Activated CD8-positive, alpha-beta T cell treated with anti-CD3 and anti-CD28 coated beads, Interleukin-2, amount 10 ng/mL, durations not matched to agents 7 days and 5 days (primary cell): Measurements from ENCODE around the gene FBXO28. TPM values are rescaled to one million over a fixed set of nuclear protein-coding genes. Genes with fewer than 3 reads are reported as not detected.
"Not testable (repeated sequence)": the region's sequence is repeated elsewhere in the genome, so short reads cannot be mapped to it uniquely, and the experiment has no call there.

Experiments used
- ATAC-seq: fragments of 150-1000 bp; cut with Tn5 transposase; one replicate; pipeline ENCODE4 v1.10.0; 2021; ENCODE audit warnings: moderate library complexity
- CTCF ChIA-PET: fragments of 350-600 bp; sonication (Branson Sonifier 250); formaldehyde crosslinking; loops from one replicate; lab custom pipeline; 2021; ENCODE audit warnings: antibody characterized with exemption; lab: Charles Lee
- POLR2A ChIA-PET: fragments of 350-600 bp; sonication (Branson Sonifier 250); formaldehyde crosslinking; loops from one replicate; lab custom pipeline; 2021; ENCODE audit warnings: antibody characterized with exemption; lab: Charles Lee
- DNase-seq: peaks from one replicate; pipeline ENCODE4 v3.0.0-alpha.2; 2020
- H3K27ac Mint-ChIP-seq: one replicate; pipeline ENCODE4 v1.8.0; 2021; ENCODE audit warnings: mild to moderate bottlenecking, mixed read lengths
- H3K27me3 Mint-ChIP-seq: one replicate; pipeline ENCODE4 v1.8.0; 2021; ENCODE audit warnings: low read depth, mixed read lengths
- H3K36me3 Mint-ChIP-seq: one replicate; pipeline ENCODE4 v1.8.0; 2021; ENCODE audit warnings: low read depth, mixed read lengths
- H3K4me1 Mint-ChIP-seq: one replicate; pipeline ENCODE4 v1.8.0; 2021; ENCODE audit warnings: low read depth, mixed read lengths
- H3K4me3 Mint-ChIP-seq: one replicate; pipeline ENCODE4 v1.8.0; 2021; ENCODE audit warnings: mild to moderate bottlenecking, mixed read lengths
- H3K9me3 Mint-ChIP-seq: one replicate; pipeline ENCODE4 v1.8.0; 2022; ENCODE audit warnings: mixed read lengths; ENCODE audit not compliant: insufficient read depth
- total RNA-seq, 2 experiments: library from RNA; stranded (reverse); gene quantifications; one replicate each; pipeline ENCODE4 v1.2.3, GENCODE V29; 2021

Gene FBXO28, protein sequence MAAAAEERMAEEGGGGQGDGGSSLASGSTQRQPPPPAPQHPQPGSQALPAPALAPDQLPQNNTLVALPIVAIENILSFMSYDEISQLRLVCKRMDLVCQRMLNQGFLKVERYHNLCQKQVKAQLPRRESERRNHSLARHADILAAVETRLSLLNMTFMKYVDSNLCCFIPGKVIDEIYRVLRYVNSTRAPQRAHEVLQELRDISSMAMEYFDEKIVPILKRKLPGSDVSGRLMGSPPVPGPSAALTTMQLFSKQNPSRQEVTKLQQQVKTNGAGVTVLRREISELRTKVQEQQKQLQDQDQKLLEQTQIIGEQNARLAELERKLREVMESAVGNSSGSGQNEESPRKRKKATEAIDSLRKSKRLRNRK
- 10 to 100 TPM; 26.4 to 28.4 TPM for total RNA-seq

DNA sequence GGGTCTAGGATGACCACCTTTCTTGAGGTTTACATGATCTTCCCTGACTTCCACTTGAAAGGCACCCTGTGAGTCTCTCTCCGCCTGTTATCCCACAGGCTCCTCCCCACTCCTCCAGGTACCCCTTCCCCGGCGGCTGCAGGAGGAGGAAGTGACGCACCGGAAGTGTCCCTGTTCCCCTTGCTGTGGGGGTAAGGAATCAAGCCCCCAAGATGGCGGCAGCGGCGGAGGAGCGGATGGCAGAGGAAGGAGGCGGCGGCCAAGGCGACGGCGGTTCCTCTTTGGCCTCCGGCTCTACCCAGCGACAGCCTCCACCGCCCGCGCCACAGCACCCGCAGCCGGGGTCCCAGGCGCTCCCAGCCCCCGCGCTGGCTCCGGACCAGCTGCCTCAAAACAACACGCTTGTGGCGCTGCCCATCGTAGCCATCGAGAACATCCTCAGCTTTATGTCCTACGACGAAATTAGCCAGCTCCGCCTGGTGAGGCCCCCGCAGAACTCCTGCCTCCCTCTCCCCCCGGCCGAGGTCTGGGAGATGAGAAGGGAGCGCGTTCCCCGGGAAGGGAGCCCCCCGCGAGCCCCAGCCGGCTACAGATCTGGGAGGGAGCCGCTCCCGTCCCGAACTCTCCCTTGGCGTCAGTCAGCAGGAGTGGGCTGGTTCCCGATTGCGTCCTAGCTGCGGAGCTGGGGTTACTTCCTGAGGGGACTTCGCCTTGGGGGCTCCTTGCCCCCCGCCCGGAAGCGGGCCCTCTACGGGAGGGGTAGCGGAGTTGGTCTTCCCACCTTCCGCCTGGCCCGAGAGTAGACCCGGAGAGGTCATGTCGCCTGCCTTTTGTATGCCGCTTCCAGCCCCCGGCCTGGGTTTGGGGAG lies at the start of gene FBXO28:
FBXO28 (plus strand) TSS at position 194 of the 869 bp plus-strand sequence; CDS start at position 213, 19 bp downstream.
- Mint-ChIP-seq H3K27me3 (peaks cover 16% of the 10 kb centered on the region), H3K36me3 (peaks cover 9% of the 10 kb centered on the region), H3K27ac (peak within 1 kb of the TSS; percentile 94), H3K4me3 (peak within 1 kb of the TSS; percentile 85), H3K4me1 (peaks cover 31% of the 10 kb centered on the region), H3K9me3 (no peaks in the 10 kb centered on the region)
- CTCF ChIA-PET: interaction anchor here (0.7 kb wide), 1 partner anchor 220 kb away, joined by 4 read pairs; no protein-coding TSS in a partner anchor
- ATAC-seq: peak; percentile 93
- peak; percentile 97 for DNase-seq
- POLR2A ChIA-PET: interaction anchor here (1.0 to 1.2 kb wide), 2 partner anchors 68 to 318 kb away, joined by 3 to 5 read pairs; no protein-coding TSS in a partner anchor

DNA sequence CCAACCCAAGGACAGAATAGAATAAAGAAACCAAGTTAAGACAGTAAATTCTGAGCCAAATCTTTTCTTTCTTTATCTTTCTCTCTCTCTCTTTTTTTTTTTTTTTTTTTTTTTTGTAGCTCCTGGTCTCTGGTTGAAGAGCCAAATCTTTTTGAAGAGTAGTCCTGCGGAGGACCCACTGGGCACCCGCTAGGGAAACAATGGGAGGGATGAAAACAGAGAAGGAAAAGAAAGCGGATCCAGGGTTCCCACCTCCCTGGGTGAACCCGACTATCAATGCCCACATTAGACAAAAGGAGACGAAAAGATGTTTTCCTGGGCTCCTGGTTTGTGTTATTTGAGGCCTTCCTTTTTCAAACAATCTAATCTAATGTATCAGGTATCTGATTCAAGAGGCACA lies 49.8 kb upstream of the FBXO28 start:
- DNase-seq (no peak), ATAC-seq (no peak)
- Mint-ChIP-seq H3K36me3 (no peaks in the 10 kb centered on the region), H3K4me3 (no peak overlapping the region), H3K27ac (no peak overlapping the region), H3K4me1 (peaks cover 11% of the 10 kb centered on the region), H3K27me3 (peaks cover 4% of the 10 kb centered on the region), H3K9me3 (no peaks in the 10 kb centered on the region)
- ChIA-PET POLR2A (no interaction called here), CTCF (interaction anchor here (1.0 to 1.4 kb wide), 2 partner anchors 13 to 269 kb away, joined by 3 to 4 read pairs; no protein-coding TSS in a partner anchor)

DNA sequence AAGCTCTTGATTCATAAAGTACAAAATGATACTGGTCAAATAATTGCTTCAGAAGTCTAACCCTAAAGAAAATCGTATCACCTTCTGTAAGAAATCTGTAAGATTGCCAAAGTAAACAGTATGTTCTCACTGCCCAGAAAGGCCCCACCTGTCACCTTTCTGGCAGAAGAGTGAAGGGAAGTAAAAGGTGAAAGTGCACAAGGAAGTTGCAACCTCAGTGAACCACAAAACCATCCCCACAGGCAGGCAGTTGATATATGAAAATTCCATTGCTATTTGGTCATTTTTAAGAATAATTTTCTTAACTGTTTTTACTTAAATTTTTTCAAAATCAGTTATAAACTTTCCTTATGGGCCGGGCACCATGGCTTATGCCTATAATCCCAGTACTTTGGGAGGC lies 48.5 kb upstream of the FBXO28 start:
- ATAC-seq: no peak
- peak overlapping the region; percentile 7 for H3K27ac Mint-ChIP-seq
- ChIA-PET POLR2A (no interaction called here), CTCF (interaction anchor here (1.0 kb wide), 1 partner anchor 16 kb away, joined by 3 read pairs; no protein-coding TSS in a partner anchor)
- H3K27me3 Mint-ChIP-seq: peaks cover 4% of the 10 kb centered on the region
- H3K4me1 Mint-ChIP-seq: peaks cover 11% of the 10 kb centered on the region
- no peaks in the 10 kb centered on the region for H3K9me3 Mint-ChIP-seq
- H3K36me3 Mint-ChIP-seq: no peaks in the 10 kb centered on the region
- peak; percentile 27 for DNase-seq
- H3K4me3 Mint-ChIP-seq: no peak overlapping the region

DNA sequence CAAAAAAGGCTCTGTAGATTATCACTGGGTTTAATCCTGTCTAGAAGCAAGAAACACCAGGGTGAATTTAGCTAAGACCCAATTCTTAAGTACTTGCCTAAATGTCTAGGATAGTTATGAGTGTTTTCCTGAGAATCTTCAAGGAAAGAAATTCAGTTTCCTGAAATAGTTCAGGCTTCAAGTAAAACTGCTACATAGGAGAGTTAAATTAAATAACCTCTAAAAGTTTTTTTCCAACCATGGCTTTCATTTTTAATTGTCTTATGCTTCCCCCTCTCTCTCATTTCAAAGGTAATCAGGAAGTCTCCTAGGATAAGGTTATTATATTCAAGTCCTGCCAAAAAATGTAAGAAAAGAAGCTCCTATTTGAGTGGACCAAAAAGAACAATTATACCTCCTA lies 46.7 kb upstream of the FBXO28 start:
- ATAC-seq (no peak), DNase-seq (no peak)
- H3K27ac Mint-ChIP-seq: no peak overlapping the region
- H3K4me3 Mint-ChIP-seq: no peak overlapping the region
- H3K36me3 Mint-ChIP-seq: no peaks in the 10 kb centered on the region
- ChIA-PET CTCF (interaction anchor here (1.2 to 1.6 kb wide), 2 partner anchors 16 to 432 kb away, joined by 3 to 7 read pairs; no protein-coding TSS in a partner anchor), POLR2A (no interaction called here)
- H3K4me1 Mint-ChIP-seq: peaks cover 11% of the 10 kb centered on the region
- peaks cover 4% of the 10 kb centered on the region for H3K27me3 Mint-ChIP-seq
- no peaks in the 10 kb centered on the region for H3K9me3 Mint-ChIP-seq

DNA sequence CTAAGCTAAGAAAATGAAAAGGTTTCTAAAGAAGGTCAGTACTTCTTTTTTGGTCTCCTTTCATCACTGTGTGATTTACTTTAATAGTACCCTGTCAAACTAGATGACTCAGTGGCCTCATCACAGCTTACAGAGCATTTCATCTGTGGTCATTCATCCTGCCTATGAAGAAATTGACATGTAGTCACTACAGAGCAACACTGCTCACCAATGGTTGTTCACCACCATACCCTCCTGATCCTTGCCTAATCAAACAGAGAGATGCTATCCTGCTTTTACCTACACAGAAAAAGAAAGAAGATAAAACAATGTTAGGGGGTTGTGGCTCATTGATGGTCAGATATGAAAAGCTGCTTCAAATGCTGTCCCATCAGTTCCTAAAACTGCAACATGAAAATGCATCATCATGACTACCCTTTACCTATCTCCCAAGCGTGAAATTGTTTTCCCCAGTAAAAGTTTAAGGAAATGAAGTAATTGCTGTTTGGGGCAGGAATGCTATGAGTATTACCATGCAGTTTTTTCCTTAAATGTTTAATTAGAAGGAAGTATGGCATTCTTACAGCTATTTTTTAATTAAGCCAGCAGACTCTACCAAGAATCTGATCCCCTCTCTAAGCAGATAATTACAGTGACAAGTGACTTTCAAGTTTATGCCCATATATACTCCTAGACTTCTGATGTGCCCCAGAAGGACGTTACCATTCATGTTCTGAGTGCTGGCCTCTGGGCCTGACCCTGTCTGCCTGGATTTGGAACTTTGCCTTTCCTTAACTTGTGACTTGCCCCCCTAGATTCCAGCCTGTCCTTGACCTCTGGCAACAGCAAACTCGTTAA lies 46.1 kb upstream of the FBXO28 start:
- DNase-seq (no peak), ATAC-seq (no peak)
- Mint-ChIP-seq H3K27ac (no peak overlapping the region), H3K9me3 (no peaks in the 10 kb centered on the region), H3K4me3 (no peak overlapping the region), H3K4me1 (peaks cover 11% of the 10 kb centered on the region), H3K27me3 (peaks cover 10% of the 10 kb centered on the region), H3K36me3 (no peaks in the 10 kb centered on the region)
- ChIA-PET POLR2A (interaction anchor here (0.8 kb wide), 1 partner anchor 17 kb away, joined by 4 read pairs; no protein-coding TSS in a partner anchor), CTCF (interaction anchor here (1.2 to 1.6 kb wide), 2 partner anchors 16 to 431 kb away, joined by 3 to 7 read pairs; no protein-coding TSS in a partner anchor)

DNA sequence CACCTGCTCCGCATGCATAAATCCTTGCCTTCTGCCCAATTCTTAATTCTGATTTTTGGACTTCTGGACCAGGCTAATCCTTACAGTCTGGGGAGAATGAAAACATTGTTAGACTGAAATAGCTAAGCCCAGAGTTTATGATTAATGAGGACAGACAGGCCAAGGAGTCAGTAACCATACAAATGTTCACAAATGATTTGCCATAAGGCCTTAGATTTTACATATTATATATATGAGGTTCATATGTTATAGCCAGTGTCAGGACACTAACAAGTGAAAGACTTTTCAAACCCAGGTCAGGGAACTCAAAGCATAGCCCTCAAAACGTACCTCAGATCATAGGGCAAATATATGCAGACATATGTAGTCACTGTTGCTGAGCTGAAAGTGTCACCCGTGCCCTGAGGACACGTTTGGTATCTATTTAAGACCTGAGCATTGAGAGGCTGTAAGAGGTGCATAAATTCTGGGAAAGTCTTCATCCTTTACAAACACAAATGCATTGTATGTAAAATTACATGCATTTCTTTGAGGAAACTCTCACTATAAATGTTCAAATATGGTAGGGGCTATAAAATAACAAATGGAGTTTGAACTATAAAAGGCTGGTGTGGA lies 45.3 kb upstream of the FBXO28 start:
- CTCF ChIA-PET: interaction anchor here (1.3 kb wide), 1 partner anchor 18 kb away, joined by 7 read pairs; no protein-coding TSS in a partner anchor

DNA sequence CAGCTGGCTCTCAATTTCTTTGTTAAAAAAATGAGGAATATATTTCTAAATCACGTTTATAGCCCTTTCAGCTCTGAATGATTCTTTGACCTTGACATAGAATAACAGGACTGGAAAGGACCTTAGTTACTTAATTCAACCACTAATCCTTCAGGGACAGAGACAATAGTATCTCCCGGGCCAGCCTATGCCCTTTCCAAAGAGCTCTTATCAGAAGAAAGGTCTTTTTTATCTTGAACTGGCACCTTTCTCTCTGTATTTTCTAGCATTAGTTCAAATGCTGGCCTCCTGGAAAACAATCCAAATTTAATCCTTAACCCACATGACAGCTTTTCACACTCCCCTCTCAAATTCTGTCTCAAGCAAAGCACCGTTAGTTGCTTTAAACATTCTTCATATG lies 44.8 kb upstream of the FBXO28 start:
- no peak overlapping the region for H3K27ac Mint-ChIP-seq
- CTCF ChIA-PET: interaction anchor here (1.3 kb wide), 1 partner anchor 19 kb away, joined by 7 read pairs; no protein-coding TSS in a partner anchor

More for the DNA sequence above, 45.3 kb upstream of the FBXO28 start:
- no peak for DNase-seq
- Mint-ChIP-seq H3K27me3 (peaks cover 16% of the 10 kb centered on the region), H3K9me3 (no peaks in the 10 kb centered on the region), H3K4me1 (peaks cover 11% of the 10 kb centered on the region), H3K4me3 (no peak overlapping the region), H3K36me3 (no peaks in the 10 kb centered on the region), H3K27ac (no peak overlapping the region)
- POLR2A ChIA-PET: interaction anchor here (0.8 kb wide), 1 partner anchor 16 kb away, joined by 4 read pairs; no protein-coding TSS in a partner anchor
- ATAC-seq: no peak

GRCh38 chr1:224070521-224070920 lies 43.4 kb upstream of the FBXO28 start:
- DNase-seq: no peak
- Mint-ChIP-seq H3K36me3 (no peaks in the 10 kb centered on the region), H3K27me3 (peaks cover 15% of the 10 kb centered on the region), H3K27ac (no peak overlapping the region), H3K4me3 (no peak overlapping the region), H3K9me3 (no peaks in the 10 kb centered on the region), H3K4me1 (peaks cover 5% of the 10 kb centered on the region)
- CTCF ChIA-PET: no interaction called here
- no peak for ATAC-seq
- POLR2A ChIA-PET: no interaction called here

More for the DNA sequence above, 44.8 kb upstream of the FBXO28 start:
- H3K4me3 Mint-ChIP-seq: no peak overlapping the region
- H3K4me1 Mint-ChIP-seq: peaks cover 11% of the 10 kb centered on the region
- no peaks in the 10 kb centered on the region for H3K36me3 Mint-ChIP-seq
- DNase-seq (no peak), ATAC-seq (no peak)
- H3K27me3 Mint-ChIP-seq: peaks cover 15% of the 10 kb centered on the region
- H3K9me3 Mint-ChIP-seq: no peaks in the 10 kb centered on the region
- POLR2A ChIA-PET: no interaction called here

- DNase-seq: no peak
- Mint-ChIP-seq H3K27ac (no peak overlapping the region), H3K4me3 (no peak overlapping the region), H3K27me3 (peaks cover 36% of the 10 kb centered on the region), H3K4me1 (no peaks in the 10 kb centered on the region), H3K9me3 (no peaks in the 10 kb centered on the region), H3K36me3 (no peaks in the 10 kb centered on the region)
- POLR2A ChIA-PET: no interaction called here
- CTCF ChIA-PET: interaction anchor here (1.6 kb wide), 1 partner anchor 30 kb away, joined by 4 read pairs; no protein-coding TSS in a partner anchor
- no peak for ATAC-seq
Observed at GRCh38 chr1:224076407-224076806, 37.5 kb upstream of the FBXO28 start.

DNA sequence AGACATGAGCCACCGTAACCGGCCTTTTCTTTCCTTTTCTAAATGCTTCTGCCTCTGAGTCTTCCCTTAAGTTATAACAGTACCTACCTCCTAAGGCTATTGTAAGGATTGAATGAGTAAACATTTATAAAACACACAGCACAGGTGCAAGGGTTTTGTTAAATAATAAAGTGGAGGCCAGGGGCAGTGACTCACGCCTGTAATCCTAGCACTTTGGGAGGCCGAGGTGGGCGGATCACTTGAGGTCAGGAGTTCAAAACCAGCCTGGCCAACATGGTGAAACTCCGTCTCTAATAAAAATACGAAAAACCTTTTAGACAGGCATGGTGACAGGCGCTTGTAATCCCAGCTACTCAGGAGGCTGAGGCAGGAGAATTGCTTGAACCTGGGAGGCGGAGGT lies 34.3 kb upstream of the FBXO28 start:
- H3K27ac Mint-ChIP-seq, H3K4me3 Mint-ChIP-seq, H3K4me1 Mint-ChIP-seq, DNase-seq, H3K36me3 Mint-ChIP-seq, ATAC-seq, POLR2A ChIA-PET, H3K9me3 Mint-ChIP-seq: not testable (repeated sequence)
- CTCF ChIA-PET: interaction anchor here (0.8 kb wide), 1 partner anchor 384 kb away, joined by 3 read pairs; no protein-coding TSS in a partner anchor
- peaks cover 25% of the 10 kb centered on the region for H3K27me3 Mint-ChIP-seq
